Stromal cell of bone marrow (primary cell): Measurements from ENCODE around the gene GNAT1.

ENCODE experiments used
- DNase-seq: peaks from one replicate; pipeline ENCODE4 v3.0.0-alpha.2; 2012; ENCODE audit warnings: low read depth

GNAT1 gene

GRCh38 chr3:50181985-50182384, 9.4 kb upstream of the GNAT1 start:
- DNase-seq, result no peak

- no peak for DNase-seq
These were observed 8.8 kb upstream of the GNAT1 start for GRCh38 chr3:50182533-50183099.

GRCh38 chr3:50183755-50184154, 7.7 kb upstream of the GNAT1 start:
- no peak for DNase-seq

- DNase-seq, result no peak
These were observed 7.0 kb upstream of the GNAT1 start for GRCh38 chr3:50184242-50184978.

GRCh38 chr3:50185230-50185629, 6.2 kb upstream of the GNAT1 start:
- no peak for DNase-seq

DNA sequence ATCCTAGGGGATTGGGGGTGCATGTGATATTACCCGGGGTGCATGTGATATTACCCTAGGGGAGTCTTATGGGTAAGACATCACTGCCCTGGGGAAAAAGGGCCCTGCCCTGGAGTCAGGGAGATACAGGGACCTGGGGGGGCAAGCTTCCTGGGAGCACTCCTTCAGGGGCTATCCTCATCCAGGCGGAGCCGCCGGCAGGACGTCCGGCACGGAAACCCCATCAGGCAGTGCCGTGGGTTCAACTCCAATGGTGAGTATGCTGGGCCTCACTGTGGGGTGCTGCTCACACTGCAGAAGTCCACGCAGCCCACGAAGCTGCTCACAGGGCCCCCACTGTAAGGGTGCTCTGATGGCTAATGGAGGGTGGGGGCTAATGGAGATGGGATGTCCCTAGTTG, 5.3 kb upstream of the GNAT1 start:
- DNase-seq, result no peak

DNA sequence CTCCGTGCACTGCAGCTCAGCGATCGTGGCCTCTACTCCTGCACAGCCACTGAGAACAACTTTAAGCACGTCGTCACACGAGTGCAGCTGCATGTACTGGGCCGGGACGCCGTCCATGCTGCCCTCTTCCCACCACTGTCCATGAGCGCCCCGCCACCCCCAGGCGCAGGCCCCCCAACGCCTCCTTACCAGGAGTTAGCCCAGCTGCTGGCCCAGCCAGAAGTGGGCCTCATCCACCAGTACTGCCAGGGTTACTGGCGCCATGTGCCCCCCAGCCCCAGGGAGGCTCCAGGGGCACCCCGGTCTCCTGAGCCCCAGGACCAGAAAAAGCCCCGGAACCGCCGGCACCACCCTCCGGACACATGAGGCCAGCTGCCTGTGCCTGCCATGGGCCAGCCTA, 3.7 kb upstream of the GNAT1 start:
- no peak for DNase-seq

DNA sequence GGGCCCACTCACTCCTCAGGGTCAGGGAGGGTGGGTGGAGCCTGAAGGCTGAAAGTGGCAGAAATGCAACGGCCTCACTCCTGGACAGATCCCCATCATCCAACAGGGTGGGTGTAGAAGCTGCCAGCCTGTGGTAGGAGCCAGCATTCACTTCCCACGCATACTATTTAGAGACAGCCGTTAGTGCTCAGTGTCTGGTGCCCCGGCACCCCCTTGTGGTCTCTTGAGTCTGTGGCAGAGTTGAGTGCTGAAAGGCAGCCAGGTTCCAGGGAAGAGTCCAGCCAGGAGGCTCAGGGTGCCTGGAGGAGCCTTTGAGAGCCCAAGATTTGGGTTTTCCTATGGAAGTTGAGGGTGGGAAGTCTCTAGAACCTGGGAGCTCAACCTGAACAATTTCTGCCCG, 2.1 kb upstream of the GNAT1 start:
- DNase-seq, result peak; percentile 70

GRCh38 chr3:50189989-50190388, 1.4 kb upstream of the GNAT1 start:
- DNase-seq, result no peak

GRCh38 chr3:50192124-50192523, 714 bp downstream of the GNAT1 start:
- no peak for DNase-seq

GRCh38 chr3:50192689-50193141, 1.3 kb downstream of the GNAT1 start:
- no peak for DNase-seq

DNA sequence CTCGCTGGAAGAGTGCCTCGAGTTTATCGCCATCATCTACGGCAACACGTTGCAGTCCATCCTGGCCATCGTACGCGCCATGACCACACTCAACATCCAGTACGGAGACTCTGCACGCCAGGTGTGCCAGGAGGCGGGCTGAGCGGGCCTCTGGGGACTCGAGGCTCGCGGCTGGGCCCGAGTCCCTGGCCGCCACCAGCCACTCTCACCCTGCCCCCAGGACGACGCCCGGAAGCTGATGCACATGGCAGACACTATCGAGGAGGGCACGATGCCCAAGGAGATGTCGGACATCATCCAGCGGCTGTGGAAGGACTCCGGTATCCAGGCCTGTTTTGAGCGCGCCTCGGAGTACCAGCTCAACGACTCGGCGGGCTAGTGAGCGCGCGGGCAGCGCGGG, 1.9 kb downstream of the GNAT1 start:
- DNase-seq, result no peak

- DNase-seq, result no peak
These were observed 2.3 kb downstream of the GNAT1 start for GRCh38 chr3:50193746-50194127.

DNA sequence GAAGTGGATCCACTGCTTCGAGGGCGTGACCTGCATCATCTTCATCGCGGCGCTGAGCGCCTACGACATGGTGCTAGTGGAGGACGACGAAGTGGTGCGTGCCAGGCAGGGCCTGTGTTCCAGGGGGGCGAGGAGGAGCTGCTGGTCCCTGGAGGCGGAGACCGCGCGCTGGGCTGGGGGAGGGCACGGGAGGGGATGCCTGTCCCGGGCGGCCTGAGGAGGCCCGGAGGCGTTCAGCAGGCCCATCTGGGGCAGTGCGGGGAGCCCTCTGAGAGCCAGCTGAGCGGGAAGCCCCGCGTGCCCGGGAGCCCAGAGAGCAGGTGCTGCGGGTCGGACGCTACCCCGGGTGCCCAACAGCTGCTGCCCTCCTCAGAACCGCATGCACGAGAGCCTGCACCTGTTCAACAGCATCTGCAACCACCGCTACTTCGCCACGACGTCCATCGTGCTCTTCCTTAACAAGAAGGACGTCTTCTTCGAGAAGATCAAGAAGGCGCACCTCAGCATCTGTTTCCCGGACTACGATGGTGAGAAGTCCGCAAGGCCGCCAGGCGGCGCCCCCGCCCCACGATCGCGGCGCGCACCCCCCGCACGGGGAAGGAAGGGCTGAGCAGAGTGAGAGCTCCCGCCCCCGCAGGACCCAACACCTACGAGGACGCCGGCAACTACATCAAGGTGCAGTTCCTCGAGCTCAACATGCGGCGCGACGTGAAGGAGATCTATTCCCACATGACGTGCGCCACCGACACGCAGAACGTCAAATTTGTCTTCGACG, 2.9 kb downstream of the GNAT1 start:
- peak; percentile 19 for DNase-seq

GRCh38 chr3:50194903-50195500, 3.6 kb downstream of the GNAT1 start:
- no peak for DNase-seq

DNA sequence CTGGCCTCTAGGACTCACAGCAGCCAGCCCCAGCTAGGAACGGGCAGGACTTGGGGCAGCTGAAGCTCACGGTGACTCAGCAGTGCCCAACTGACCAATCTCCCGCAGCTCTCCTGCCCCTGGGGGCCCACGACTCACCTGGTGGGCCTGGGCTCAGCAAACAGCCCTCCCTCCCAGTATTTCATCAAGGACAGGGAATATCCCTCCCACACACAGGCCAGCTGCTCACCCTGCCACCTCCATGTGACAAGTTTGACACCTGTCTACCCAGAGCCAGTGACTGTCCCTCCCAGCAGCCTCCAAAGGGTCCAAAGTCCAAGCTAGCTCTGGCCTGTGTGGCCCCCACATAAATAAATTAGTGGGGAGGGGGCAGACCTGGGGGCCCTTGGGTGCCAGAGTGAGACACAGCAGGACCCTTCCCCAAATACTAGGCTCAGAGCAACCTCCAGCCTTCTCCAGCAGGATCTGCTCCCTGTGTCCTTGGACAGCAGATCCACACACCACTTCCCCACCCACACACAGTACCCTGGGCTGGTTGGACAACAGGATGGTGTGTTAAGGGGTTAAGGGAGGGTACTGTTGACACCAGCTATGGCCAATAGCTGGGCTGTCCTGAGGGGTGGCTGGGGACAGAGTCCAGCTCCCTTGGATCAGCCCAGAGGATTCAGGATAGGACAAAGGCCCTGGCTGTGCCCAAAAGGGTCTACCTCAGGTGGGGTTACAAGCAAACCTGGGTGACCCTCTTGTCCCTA, 4.3 kb downstream of the GNAT1 start:
- DNase-seq, result no peak

- DNase-seq, result no peak
These were observed 4.9 kb downstream of the GNAT1 start for GRCh38 chr3:50196253-50196801.

GRCh38 chr3:50201573-50202315, 10.3 kb downstream of the GNAT1 start:
- DNase-seq, result no peak

DNA sequence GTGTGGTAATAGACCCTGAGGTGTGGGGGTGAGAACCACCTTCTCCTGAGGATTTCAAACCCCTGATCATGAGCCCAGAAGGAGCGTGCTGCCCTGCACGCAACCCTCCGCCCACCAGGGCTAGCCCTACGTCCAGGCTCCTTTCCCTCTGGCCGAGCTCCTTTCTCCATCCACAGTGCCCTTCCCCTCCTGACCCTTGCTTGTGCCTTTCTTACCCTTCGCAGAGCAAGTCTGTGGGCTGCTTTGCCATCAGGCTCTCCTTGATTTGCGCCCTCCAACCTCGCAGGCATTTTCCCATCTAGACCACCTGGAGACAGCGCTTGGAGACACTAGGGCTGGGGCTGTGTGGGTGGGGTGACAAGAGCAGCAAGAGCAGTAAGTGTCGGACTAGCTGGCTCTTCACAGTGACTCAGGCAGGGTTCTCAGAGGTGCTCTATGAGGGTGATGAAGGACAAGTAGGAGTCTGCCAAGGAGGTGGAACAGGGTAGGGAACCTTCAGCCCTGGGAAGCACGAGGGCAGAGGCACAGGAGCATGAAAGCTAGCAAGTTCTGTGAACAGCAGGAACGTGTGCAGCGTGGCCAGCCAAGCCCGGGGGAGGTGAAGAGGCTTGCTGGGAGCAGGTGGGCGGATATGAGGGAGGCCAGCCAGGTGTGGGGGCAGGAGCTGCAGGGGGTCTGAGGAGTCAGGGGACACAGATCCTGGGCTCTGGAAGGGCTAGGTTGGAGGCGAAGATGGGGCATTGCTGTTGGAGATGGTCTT, 11.1 kb downstream of the GNAT1 start:
- DNase-seq, result no peak

GRCh38 chr3:50203113-50203808, 11.9 kb downstream of the GNAT1 start:
- DNase-seq, result no peak
